K562 (cell line): ENCODE measurements around the gene ZBTB39.
"Not testable (repeated sequence)": the region's sequence is repeated elsewhere in the genome, so short reads cannot be mapped to it uniquely, and the experiment has no call there.

Source experiments
- HMG20A ChIP-seq: fragments of 450-650 bp; formaldehyde crosslinking; conservative IDR thresholded peaks from 2 replicates; pipeline ENCODE4 v1.4.0; 2020; ENCODE audit warnings: mild to moderate bottlenecking, mixed read lengths
- ZNF668 ChIP-seq: fragments of 250-450 bp; sonication (Bioruptor Pico); IDR thresholded peaks from 2 replicates; pipeline ENCODE4 v1.8.0; 2022; ENCODE audit warnings: mild to moderate bottlenecking, inconsistent platforms
- TF ChIP-seq, protein P1 (sequence below): sonication (generic); formaldehyde crosslinking; IDR thresholded peaks from 2 replicates; pipeline ENCODE4 v1.8.0; 2022; ENCODE audit warnings: mild to moderate bottlenecking, low read depth, missing genetic modification reagents

GRCh38 chr12:57022324-57022723 lies 16.0 kb upstream of the ZBTB39 start:
- TF ChIP-seq, protein P1, sequence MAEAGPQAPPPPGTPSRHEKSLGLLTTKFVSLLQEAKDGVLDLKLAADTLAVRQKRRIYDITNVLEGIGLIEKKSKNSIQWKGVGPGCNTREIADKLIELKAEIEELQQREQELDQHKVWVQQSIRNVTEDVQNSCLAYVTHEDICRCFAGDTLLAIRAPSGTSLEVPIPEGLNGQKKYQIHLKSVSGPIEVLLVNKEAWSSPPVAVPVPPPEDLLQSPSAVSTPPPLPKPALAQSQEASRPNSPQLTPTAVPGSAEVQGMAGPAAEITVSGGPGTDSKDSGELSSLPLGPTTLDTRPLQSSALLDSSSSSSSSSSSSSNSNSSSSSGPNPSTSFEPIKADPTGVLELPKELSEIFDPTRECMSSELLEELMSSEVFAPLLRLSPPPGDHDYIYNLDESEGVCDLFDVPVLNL (CRISPR knock-in tag): not testable (repeated sequence)
- not testable (repeated sequence) for TF ChIP-seq HMG20A, ZNF668 (CRISPR knock-in tag)
